Measurements from ENCODE around the gene CCDC15.

CCDC15 gene

GRCh38 chr11:124971810-124972209 lies 17.8 kb downstream of the CCDC15 start:
- H3K4me3 ChIP-seq (ENCODE audit: low read depth in 1 of 2, low read length in 1 of 2): no peak overlapping the region
- no peaks in the 10 kb centered on the region for H3K27me3 ChIP-seq
- TF ChIP-seq CTCF (IDR thresholded peaks at IDR 0.05): no peak
- H3K36me3 ChIP-seq: no peaks in the 10 kb centered on the region
- H3K9me3 ChIP-seq: no peaks in the 10 kb centered on the region
- no peaks in the 10 kb centered on the region for H3K4me1 ChIP-seq (ENCODE audit: control insufficient read depth in 1 of 2, insufficient read depth in 1 of 2, low read depth in 1 of 2, low read length in 1 of 2)
- no peak overlapping the region for H3K27ac ChIP-seq

- H3K4me1 ChIP-seq (ENCODE audit: control insufficient read depth in 1 of 2, insufficient read depth in 1 of 2, low read depth in 1 of 2, low read length in 1 of 2): no peaks in the 10 kb centered on the region
- no peaks in the 10 kb centered on the region for H3K36me3 ChIP-seq
- no peak overlapping the region for H3K4me3 ChIP-seq (ENCODE audit: low read depth in 1 of 2, low read length in 1 of 2)
- H3K9me3 ChIP-seq: peaks cover 2% of the 10 kb centered on the region
- no peak overlapping the region for H3K27ac ChIP-seq
- H3K27me3 ChIP-seq: no peaks in the 10 kb centered on the region
- TF ChIP-seq CTCF (IDR thresholded peaks at IDR 0.05): no peak
Measured at GRCh38 chr11:124976531-124976930, 22.5 kb downstream of the CCDC15 start.

- peaks cover 5% of the 10 kb centered on the region for H3K9me3 ChIP-seq
- no peaks in the 10 kb centered on the region for H3K27me3 ChIP-seq
- H3K27ac ChIP-seq: no peak overlapping the region
- no peak overlapping the region for H3K4me3 ChIP-seq (ENCODE audit: low read depth in 1 of 2, low read length in 1 of 2)
- no peak for TF ChIP-seq CTCF (IDR thresholded peaks at IDR 0.05)
- no peaks in the 10 kb centered on the region for H3K4me1 ChIP-seq (ENCODE audit: control insufficient read depth in 1 of 2, insufficient read depth in 1 of 2, low read depth in 1 of 2, low read length in 1 of 2)
- no peaks in the 10 kb centered on the region for H3K36me3 ChIP-seq
Measured at GRCh38 chr11:124977006-124977405, 23.0 kb downstream of the CCDC15 start.

GRCh38 chr11:124978316-124978715 lies 24.3 kb downstream of the CCDC15 start:
- Histone ChIP-seq H3K4me1 (ENCODE audit: control insufficient read depth in 1 of 2, insufficient read depth in 1 of 2, low read depth in 1 of 2, low read length in 1 of 2) (no peaks in the 10 kb centered on the region), H3K27me3 (no peaks in the 10 kb centered on the region), H3K27ac (no peak overlapping the region), H3K9me3 (peaks cover 5% of the 10 kb centered on the region), H3K4me3 (ENCODE audit: low read depth in 1 of 2, low read length in 1 of 2) (no peak overlapping the region), H3K36me3 (no peaks in the 10 kb centered on the region)
- TF ChIP-seq CTCF (IDR thresholded peaks at IDR 0.05): no peak

- H3K27ac ChIP-seq: no peak overlapping the region
- H3K4me3 ChIP-seq (ENCODE audit: low read depth in 1 of 2, low read length in 1 of 2): no peak overlapping the region
- TF ChIP-seq CTCF (IDR thresholded peaks at IDR 0.05): no peak
Measured at GRCh38 chr11:124982043-124982442, 28.0 kb downstream of the CCDC15 start.

More at GRCh38 chr11:124982043-124982442, 28.0 kb downstream of the CCDC15 start:
- Histone ChIP-seq H3K36me3 (peaks cover 6% of the 10 kb centered on the region), H3K27me3 (no peaks in the 10 kb centered on the region), H3K9me3 (peaks cover 5% of the 10 kb centered on the region), H3K4me1 (ENCODE audit: control insufficient read depth in 1 of 2, insufficient read depth in 1 of 2, low read depth in 1 of 2, low read length in 1 of 2) (no peaks in the 10 kb centered on the region)
